ENCODE results near the gene STXBP3.

- TF ChIP-seq CTCF (IDR thresholded peaks at IDR 0.05; ENCODE audit: low read length) (no peak), EZH2 (optimal IDR thresholded peaks at IDR 0.05; ENCODE audit: low read depth, low read length) (no peak)
These were observed 57.1 kb downstream of the STXBP3 start for GRCh38 chr1:108803548-108803947.
